K562 (cell line): Measurements from ENCODE around the gene METTL2B. TPM values are rescaled to one million over a fixed set of nuclear protein-coding genes. Genes with fewer than 3 reads are reported as not detected.

Experiments used
- CCNT2 ChIP-seq: IDR thresholded peaks from 2 replicates; pipeline ENCODE4 v1.6.1; 2011; ENCODE audit warnings: borderline replicate concordance, low read depth, mild to moderate bottlenecking, moderate library complexity, mixed read lengths, low read length; ENCODE audit not compliant: insufficient read length; ENCODE audit errors: extremely low read depth
- NCOA1 ChIP-seq: fragments of 450-650 bp; IDR thresholded peaks from 2 replicates; pipeline ENCODE4 v1.6.1; 2016; ENCODE audit warnings: low read depth
- polyA plus RNA-seq, 8 experiments: library from polyadenylated mRNA; depleted of rRNA in 4 of 8; stranded (reverse) in 5 of 8; unstranded in 3 of 8; fragments of >200 nt; fragmentation: Nextera tagmentation in 2 of 8; fragmentation: Illumina TruSeq in 1 of 8; extraction: Ambion mirVana in 2 of 8; extraction: Trizol in 1 of 8; gene quantifications; 2 replicates each; pipeline versions ENCODE4 v1.2.1 to v1.2.3, GENCODE V29; 2011 to 2014; ENCODE audit warnings: inconsistent platforms in 1 of 8, missing spikeins in 1 of 8
- total RNA-seq, 7 experiments: library from RNA; depleted of rRNA in 6 of 7; stranded (reverse); fragments of >200 nt in 6 of 7; fragmentation: Illumina TruSeq in 2 of 7; extraction: Trizol in 2 of 7; gene quantifications; 2 replicates each; pipeline versions ENCODE4 v1.2.1 to v1.2.3, GENCODE V29; 2011 to 2021; ENCODE audit warnings: low replicate concordance in 1 of 7
- TF ChIP-seq, protein P1 (sequence below): fragments of 450-650 bp; IDR thresholded peaks from 2 replicates; pipeline ENCODE4 v1.6.1; 2016; ENCODE audit warnings: low read depth
- TF ChIP-seq, protein P2 (sequence below), 2 experiments: fragments of 450-650 bp; IDR thresholded peaks; 2 replicates each; pipeline ENCODE4 v1.6.1; 2016; ENCODE audit warnings: mild to moderate bottlenecking in 2 of 2, borderline replicate concordance in 1 of 2, low read depth in 1 of 2, moderate library complexity in 1 of 2
- TF ChIP-seq, protein P3 (sequence below), 2 experiments: fragments of 200-800 bp in 1 of 2; sonication (Bioruptor generic) in 1 of 2; sonication (generic) in 1 of 2; formaldehyde crosslinking in 1 of 2; IDR thresholded peaks in 1 of 2; conservative IDR thresholded peaks in 1 of 2; 2 replicates each; pipeline versions ENCODE4 v1.5.0 to v1.6.1; 2016 to 2020; ENCODE audit warnings: missing compliant biosample characterization in 1 of 2, missing genetic modification characterization in 1 of 2, missing genetic modification reagents in 1 of 2

METTL2B gene
- total and polyA plus RNA-seq, 9 of the 15 experiments (the other 6 are each of a cell fraction or from before 2014, with no cell fraction given), result 35.9 to 95.7 (median 79.2) TPM

DNA sequence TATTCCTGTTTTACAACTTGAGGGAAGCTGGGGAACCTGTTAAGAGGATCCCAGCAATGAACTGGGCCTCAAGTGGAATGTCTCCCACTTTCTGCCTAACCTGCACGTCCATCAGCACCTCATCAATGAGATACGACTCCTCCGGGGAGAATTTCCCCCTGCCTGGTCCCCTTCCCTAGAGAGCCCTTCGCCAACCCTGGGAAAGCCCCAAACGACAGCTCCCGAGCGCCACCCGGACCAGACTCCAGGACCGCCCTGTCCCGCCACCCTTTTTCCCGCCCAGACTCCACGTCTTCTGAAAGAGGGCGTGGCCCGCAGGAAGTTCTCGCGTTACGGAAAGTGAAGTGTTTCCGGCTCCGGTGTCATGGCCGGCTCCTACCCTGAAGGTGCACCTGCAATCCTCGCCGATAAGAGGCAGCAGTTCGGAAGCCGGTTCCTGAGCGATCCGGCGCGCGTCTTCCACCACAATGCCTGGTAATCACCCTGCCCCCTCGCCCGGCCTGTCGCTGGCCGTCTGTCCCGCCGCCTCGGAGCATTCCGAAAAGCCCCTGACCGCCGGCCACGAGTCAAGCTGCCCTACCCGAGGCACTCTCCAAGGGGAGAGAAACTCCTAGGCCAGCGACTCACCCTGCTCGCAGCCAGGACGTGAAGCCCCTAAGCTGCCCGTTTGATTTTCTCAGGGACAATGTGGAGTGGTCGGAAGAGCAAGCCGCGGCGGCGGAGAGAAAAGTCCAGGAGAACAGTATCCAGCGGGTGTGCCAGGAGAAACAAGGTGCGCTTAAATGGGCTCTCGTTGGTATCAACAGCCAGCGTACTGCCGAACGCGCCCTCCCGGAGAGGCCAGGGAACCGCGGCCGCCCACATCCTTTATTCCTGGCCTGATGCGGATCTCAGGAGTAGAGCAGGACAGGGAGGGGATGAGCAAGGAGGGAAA is at the start of gene METTL2B (continued):
- TF ChIP-seq, protein P1, sequence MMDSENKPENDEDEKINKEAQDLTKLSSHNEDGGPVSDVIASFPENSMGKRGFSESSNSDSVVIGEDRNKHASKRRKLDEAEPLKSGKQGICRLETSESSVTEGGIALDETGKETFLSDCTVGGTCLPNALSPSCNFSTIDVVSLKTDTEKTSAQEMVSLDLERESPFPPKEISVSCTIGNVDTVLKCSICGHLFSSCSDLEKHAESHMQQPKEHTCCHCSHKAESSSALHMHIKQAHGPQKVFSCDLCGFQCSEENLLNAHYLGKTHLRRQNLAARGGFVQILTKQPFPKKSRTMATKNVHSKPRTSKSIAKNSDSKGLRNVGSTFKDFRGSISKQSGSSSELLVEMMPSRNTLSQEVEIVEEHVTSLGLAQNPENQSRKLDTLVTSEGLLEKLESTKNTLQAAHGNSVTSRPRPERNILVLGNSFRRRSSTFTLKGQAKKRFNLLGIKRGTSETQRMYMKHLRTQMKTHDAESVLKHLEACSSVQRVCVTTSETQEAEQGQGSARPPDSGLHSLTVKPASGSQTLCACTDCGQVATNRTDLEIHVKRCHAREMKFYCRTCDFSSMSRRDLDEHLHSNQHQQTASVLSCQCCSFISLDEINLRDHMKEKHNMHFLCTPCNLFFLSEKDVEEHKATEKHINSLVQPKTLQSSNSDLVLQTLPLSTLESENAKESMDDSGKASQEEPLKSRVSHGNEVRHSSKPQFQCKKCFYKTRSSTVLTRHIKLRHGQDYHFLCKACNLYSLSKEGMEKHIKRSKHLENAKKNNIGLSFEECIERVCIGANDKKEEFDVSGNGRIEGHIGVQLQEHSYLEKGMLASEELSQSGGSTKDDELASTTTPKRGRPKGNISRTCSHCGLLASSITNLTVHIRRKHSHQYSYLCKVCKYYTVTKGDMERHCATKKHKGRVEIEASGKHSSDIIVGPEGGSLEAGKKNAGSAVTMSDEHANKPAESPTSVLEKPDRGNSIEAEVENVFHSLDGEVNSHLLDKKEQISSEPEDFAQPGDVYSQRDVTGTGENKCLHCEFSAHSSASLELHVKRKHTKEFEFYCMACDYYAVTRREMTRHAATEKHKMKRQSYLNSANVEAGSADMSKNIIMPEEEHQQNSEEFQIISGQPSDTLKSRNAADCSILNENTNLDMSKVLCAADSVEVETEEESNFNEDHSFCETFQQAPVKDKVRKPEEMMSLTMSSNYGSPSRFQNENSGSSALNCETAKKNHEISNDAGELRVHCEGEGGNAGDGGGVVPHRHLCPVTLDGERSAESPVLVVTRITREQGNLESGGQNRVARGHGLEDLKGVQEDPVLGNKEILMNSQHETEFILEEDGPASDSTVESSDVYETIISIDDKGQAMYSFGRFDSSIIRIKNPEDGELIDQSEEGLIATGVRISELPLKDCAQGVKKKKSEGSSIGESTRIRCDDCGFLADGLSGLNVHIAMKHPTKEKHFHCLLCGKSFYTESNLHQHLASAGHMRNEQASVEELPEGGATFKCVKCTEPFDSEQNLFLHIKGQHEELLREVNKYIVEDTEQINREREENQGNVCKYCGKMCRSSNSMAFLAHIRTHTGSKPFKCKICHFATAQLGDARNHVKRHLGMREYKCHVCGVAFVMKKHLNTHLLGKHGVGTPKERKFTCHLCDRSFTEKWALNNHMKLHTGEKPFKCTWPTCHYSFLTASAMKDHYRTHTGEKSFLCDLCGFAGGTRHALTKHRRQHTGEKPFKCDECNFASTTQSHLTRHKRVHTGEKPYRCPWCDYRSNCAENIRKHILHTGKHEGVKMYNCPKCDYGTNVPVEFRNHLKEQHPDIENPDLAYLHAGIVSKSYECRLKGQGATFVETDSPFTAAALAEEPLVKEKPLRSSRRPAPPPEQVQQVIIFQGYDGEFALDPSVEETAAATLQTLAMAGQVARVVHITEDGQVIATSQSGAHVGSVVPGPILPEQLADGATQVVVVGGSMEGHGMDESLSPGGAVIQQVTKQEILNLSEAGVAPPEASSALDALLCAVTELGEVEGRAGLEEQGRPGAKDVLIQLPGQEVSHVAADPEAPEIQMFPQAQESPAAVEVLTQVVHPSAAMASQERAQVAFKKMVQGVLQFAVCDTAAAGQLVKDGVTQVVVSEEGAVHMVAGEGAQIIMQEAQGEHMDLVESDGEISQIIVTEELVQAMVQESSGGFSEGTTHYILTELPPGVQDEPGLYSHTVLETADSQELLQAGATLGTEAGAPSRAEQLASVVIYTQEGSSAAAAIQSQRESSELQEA, result peak; percentile 78; the same call in 1 of the 2 replicates
- TF ChIP-seq, protein P2, sequence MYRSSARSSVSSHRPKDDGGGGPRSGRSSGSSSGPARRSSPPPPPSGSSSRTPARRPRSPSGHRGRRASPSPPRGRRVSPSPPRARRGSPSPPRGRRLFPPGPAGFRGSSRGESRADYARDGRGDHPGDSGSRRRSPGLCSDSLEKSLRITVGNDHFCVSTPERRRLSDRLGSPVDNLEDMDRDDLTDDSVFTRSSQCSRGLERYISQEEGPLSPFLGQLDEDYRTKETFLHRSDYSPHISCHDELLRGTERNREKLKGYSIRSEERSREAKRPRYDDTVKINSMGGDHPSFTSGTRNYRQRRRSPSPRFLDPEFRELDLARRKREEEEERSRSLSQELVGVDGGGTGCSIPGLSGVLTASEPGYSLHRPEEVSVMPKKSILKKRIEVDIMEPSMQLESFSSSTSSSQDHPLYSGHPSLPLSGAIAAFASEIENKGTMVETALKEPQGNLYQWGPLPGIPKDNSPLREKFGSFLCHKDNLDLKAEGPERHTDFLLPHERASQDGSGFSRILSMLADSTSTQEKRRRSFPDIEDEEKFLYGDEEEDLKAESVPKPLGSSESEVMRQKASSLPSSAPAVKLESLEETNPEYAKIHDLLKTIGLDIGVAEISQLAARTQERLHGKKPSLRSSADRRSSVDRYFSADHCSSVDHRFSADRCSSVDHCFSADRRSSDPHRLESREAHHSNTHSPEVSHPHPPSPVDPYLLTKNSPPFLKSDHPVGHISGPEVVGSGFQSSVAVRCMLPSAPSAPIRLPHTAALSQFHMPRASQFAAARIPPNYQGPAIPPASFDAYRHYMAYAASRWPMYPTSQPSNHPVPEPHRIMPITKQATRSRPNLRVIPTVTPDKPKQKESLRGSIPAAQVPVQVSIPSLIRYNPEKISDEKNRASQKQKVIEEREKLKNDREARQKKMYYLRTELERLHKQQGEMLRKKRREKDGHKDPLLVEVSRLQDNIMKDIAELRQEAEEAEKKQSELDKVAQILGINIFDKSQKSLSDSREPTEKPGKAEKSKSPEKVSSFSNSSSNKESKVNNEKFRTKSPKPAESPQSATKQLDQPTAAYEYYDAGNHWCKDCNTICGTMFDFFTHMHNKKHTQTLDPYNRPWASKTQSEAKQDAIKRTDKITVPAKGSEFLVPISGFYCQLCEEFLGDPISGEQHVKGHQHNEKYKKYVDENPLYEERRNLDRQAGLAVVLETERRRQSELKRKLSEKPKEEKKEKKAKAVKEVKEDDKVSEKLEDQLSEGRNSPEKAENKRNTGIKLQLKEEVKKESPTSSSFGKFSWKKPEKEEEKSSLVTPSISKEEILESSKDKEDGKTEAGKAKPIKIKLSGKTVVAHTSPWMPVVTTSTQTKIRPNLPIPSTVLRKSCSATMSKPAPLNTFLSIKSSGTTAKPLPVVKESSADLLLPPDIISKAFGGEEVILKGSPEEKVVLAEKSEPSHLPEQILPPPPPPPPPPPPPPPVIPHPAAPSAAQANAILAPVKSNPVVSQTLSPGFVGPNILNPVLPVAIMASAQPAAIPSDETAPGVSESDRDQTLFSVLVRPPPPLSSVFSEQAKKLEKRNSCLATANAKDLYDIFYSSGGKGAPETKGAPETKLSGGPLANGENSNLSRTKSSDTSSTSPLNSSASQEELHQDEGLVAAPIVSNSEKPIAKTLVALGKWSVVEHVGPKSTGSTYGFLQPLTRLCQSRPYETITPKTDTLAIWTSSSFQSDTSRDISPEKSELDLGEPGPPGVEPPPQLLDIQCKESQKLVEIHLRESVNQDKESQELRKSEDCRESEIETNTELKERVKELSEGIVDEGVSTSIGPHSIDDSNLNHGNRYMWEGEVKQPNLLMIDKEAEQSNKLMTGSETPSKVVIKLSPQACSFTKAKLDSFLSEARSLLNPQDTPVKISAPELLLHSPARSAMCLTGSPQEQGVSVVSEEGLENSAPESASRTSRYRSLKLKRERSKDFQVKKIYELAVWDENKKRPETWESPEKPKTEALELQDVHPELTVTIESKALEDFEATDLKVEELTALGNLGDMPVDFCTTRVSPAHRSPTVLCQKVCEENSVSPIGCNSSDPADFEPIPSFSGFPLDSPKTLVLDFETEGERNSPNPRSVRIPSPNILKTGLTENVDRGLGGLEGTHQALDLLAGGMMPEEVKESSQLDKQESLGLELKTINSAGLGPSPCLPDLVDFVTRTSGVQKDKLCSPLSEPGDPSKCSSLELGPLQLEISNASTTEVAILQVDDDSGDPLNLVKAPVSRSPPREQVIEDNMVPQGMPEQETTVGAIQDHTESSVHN (IDR thresholded peaks at IDR 0.05; ENCODE audit: borderline replicate concordance in 1 of 2, low read depth in 1 of 2), result peak in 1 of 2 experiments; percentile 46; a peak in 1 of 4 replicates
- TF ChIP-seq CCNT2, result peak; percentile 51
- TF ChIP-seq, protein P3, sequence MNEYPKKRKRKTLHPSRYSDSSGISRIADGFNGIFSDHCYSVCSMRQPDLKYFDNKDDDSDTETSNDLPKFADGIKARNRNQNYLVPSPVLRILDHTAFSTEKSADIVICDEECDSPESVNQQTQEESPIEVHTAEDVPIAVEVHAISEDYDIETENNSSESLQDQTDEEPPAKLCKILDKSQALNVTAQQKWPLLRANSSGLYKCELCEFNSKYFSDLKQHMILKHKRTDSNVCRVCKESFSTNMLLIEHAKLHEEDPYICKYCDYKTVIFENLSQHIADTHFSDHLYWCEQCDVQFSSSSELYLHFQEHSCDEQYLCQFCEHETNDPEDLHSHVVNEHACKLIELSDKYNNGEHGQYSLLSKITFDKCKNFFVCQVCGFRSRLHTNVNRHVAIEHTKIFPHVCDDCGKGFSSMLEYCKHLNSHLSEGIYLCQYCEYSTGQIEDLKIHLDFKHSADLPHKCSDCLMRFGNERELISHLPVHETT (CRISPR knock-in tag; conservative IDR thresholded peaks at IDR 0.05 in 1 of 2, IDR thresholded peaks at IDR 0.05 in 1 of 2), result peak in 1 of 2 experiments; percentile 81; a peak in 2 of 4 replicates
- TF ChIP-seq NCOA1, result peak; percentile 14; the same call in 1 of the 2 replicates
